Kidney (tissue), 14 donors: ENCODE data around the gene MRPS7. TPM values are rescaled to one million over a fixed set of nuclear protein-coding genes. Genes with fewer than 3 reads are reported as not detected.
A peak's percentile ranks its signal among the peaks of the same experiment; 100 is the strongest.

Experiments used
- DNase-seq, 5 donors: peaks; one replicate each; pipeline ENCODE4 v3.0.0-alpha.2; 2013 to 2020
- FAIRE-seq: peaks from 2 replicates; lab custom pipeline; 2012; peaks lifted over from hg19 to GRCh38; lab: Jason Lieb, UNC
- H3K27ac ChIP-seq, 2 donors: one replicate each; pipeline ENCODE4 v1.7.0; 2013; ENCODE audit warnings: low read depth in 2 of 2, low read length in 2 of 2, inconsistent platforms in 1 of 2
- H3K27me3 ChIP-seq: one replicate; pipeline ENCODE4 v1.7.1; 2013; ENCODE audit warnings: low read length, inconsistent platforms; ENCODE audit not compliant: control insufficient read depth, insufficient read depth
- H3K36me3 ChIP-seq, 3 donors: one replicate each; pipeline versions ENCODE4 v1.7.0 to v1.7.1; 2013; ENCODE audit warnings: low read length in 3 of 3, control low read depth in 1 of 3, inconsistent platforms in 1 of 3; ENCODE audit not compliant: insufficient read depth in 3 of 3, control insufficient read depth in 2 of 3
- H3K4me1 ChIP-seq, 3 donors: one replicate each; pipeline versions ENCODE4 v1.7.0 to v1.7.1; 2013; ENCODE audit warnings: low read length in 3 of 3, inconsistent platforms in 1 of 3, low read depth in 1 of 3; ENCODE audit not compliant: control insufficient read depth in 2 of 3, insufficient read depth in 2 of 3
- H3K4me3 ChIP-seq, 3 donors: one replicate each; pipeline versions ENCODE4 v1.7.0 to v1.8.1; 2013; ENCODE audit warnings: low read length in 3 of 3, control low read depth in 1 of 3, inconsistent platforms in 1 of 3
- H3K9ac ChIP-seq, 3 donors: one replicate each; pipeline versions ENCODE4 v1.7.0 to v1.7.1; 2013; ENCODE audit warnings: low read length in 3 of 3, control low read depth in 1 of 3, inconsistent platforms in 1 of 3
- H3K9me3 ChIP-seq, 3 donors: one replicate each; pipeline versions ENCODE4 v1.7.0 to v1.7.1; 2013; ENCODE audit warnings: low read length in 3 of 3, control low read depth in 1 of 3, inconsistent platforms in 1 of 3; ENCODE audit not compliant: control insufficient read depth in 2 of 3, insufficient read depth in 1 of 3
- intact Hi-C: fragments of 100-400 bp; cut with DNase I; formaldehyde crosslinking; loops from one replicate; pipeline ENCODE4 v1.11.1; 2022
- polyA plus RNA-seq: library from polyadenylated mRNA; stranded (reverse); fragments of 350-450 nt; fragmentation: Illumina TruSeq; extraction: RNeasy Lipid Tissue Mini Kit (QIAGEN cat#74804); gene quantifications from one replicate; pipeline ENCODE4 v1.2.3, GENCODE V29; 2014; ENCODE audit warnings: low read depth, low replicate concordance; ENCODE audit not compliant: insufficient read depth
- total RNA-seq: library from RNA; stranded (reverse); fragmentation: NEBNext Ultra II Directional; extraction: Animal tissue kit (Norgen Biotek cat#: 25700); gene quantifications from one replicate; pipeline ENCODE4 v1.2.1, GENCODE V29; 2021
- TF ChIP-seq, protein P1 (sequence below): IDR thresholded peaks from 3 replicates; pipeline ENCODE4 v1.5.1; 2012; ENCODE audit warnings: mild to moderate bottlenecking, moderate library complexity, borderline replicate concordance; ENCODE audit not compliant: insufficient read depth; ENCODE audit errors: extremely low read depth
- donor health status: control.
- donor health status: control.
- donor health status: control.
- donor health status: control.
- donor health status: control.
- donor health status: DM: yes; HTN: yes; CAD: no.
- donor health status: Normal renal cell carcinoma (clear cell type).

The MRPS7 gene
- total and polyA plus RNA-seq, 2 donors from 2014 or later: 46.4 to 134 TPM

DNA sequence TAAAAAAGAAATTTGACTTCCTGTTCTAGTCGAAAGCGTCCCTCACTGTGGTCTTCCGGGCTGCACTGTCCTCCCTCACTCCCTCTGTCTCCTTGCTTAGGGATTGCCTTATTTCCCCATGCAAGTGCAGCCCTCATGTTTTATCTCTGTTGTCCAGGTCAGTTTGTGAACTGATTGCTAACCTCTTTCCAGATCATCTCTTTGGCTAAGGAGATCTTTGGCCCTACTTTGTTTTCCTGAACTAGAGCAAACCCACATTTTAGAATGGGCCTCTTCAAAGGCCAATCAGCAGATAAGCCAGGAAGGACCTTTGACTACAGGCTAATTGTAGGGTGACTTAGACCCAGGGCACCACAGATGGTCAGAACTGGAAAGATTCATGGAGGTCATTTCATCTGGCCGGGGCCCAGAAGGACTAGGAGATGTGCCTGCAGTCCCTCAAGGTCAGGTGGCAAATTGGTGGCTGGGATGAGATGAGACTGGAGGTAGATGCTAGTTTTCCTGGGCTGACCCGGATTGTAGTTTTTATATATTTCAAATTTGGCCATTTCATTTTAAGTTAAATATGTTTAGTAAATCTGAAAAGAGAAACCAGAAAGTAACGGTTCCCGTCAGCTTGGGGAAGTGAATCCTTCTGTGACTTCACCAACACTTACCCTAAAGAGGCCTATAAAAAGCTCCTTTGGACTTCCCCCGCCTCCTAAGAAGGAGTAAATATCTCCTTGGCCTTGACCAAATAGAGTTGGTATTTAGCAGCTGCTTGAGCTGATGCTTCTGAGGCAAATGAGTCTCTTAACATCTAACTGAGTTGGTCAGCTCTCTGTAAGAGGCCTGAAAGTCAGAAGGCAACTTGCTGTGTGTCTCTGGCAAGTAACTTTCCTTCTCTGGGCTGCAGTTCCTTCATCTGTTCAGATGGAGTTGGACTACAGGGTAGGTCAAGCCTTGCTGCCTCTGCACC, 33.8 kb downstream of the MRPS7 start:
- no peak for DNase-seq
- TF ChIP-seq, protein P1, sequence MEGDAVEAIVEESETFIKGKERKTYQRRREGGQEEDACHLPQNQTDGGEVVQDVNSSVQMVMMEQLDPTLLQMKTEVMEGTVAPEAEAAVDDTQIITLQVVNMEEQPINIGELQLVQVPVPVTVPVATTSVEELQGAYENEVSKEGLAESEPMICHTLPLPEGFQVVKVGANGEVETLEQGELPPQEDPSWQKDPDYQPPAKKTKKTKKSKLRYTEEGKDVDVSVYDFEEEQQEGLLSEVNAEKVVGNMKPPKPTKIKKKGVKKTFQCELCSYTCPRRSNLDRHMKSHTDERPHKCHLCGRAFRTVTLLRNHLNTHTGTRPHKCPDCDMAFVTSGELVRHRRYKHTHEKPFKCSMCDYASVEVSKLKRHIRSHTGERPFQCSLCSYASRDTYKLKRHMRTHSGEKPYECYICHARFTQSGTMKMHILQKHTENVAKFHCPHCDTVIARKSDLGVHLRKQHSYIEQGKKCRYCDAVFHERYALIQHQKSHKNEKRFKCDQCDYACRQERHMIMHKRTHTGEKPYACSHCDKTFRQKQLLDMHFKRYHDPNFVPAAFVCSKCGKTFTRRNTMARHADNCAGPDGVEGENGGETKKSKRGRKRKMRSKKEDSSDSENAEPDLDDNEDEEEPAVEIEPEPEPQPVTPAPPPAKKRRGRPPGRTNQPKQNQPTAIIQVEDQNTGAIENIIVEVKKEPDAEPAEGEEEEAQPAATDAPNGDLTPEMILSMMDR: no peak
- H3K4me1 ChIP-seq: no peaks in the 10 kb centered on the region
- peak overlapping the region in 1 of 2 donors; percentile 32 for H3K27ac ChIP-seq
- no peaks in the 10 kb centered on the region for H3K27me3 ChIP-seq
- FAIRE-seq: no peak
- H3K36me3 ChIP-seq: no peaks in the 10 kb centered on the region
- intact Hi-C loops: no loop called here
- no peak overlapping the region for H3K4me3 ChIP-seq
- H3K9me3 ChIP-seq: no peaks in the 10 kb centered on the region
- no peak overlapping the region for H3K9ac ChIP-seq

DNA sequence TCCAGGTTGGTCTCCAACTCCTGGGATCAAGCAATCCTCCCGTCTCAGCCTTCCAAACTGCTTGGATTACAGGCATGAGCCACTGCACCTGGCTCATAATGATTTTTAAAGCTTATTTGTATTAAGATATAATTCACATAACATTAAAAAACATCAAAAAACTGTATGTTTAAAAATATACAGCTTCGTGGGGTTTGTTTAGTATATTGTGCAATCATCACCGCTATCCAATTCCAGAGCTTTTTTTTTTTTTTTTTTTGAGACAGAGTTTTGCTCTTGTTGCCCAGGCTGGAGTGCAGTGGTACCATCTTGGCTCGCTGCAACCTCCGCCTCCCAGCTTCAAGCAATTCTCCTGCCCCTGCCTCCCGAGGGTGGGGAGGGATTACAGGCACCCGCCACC, 38.6 kb downstream of the MRPS7 start:
- H3K9me3 ChIP-seq: no peaks in the 10 kb centered on the region
- H3K9ac ChIP-seq: no peak overlapping the region
- TF ChIP-seq, protein P1: no peak
- DNase-seq (no peak), FAIRE-seq (no peak)
- no peaks in the 10 kb centered on the region for H3K4me1 ChIP-seq
- no peaks in the 10 kb centered on the region for H3K27me3 ChIP-seq
- H3K36me3 ChIP-seq: no peaks in the 10 kb centered on the region
- intact Hi-C loops: no loop called here
- H3K27ac ChIP-seq: no peak overlapping the region
- H3K4me3 ChIP-seq: no peak overlapping the region

DNA sequence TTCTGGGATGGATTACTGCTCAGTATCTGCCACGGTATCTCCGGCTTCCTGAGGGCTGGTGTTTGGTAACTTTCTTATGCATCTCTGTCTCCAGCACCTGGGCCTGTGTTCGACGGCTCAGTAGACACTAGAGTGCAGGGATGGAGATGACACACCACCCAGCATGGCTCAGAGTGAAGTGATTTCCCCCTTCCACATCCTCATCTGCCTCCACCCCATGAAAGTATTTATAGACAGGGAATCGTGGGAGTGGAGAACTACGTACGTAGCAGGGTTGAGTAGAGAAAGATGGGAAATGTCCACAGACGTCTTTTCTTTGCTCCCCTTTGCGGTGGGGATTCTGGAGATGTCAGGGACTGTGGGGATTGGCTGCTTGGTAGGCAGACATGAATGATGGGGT, 39.4 kb downstream of the MRPS7 start:
- Histone ChIP-seq H3K36me3 (no peaks in the 10 kb centered on the region), H3K4me1 (no peaks in the 10 kb centered on the region), H3K9ac (no peak overlapping the region), H3K27ac (no peak overlapping the region), H3K27me3 (no peaks in the 10 kb centered on the region), H3K4me3 (no peak overlapping the region), H3K9me3 (no peaks in the 10 kb centered on the region)
- FAIRE-seq: no peak
- intact Hi-C loops: no loop called here
- TF ChIP-seq, protein P1: no peak
- DNase-seq: no peak
